SK-N-SH (cell line): Measurements from ENCODE around the gene FOS. TPM values are rescaled to one million over a fixed set of nuclear protein-coding genes. Genes with fewer than 3 reads are reported as not detected.

Source experiments
- CTCF ChIA-PET: fragments of 300-600, 350-600 bp; formaldehyde crosslinking; extraction: SDS; loops from one replicate; lab custom pipeline; 2021; lab: Yijun Ruan, JAX
- POLR2A ChIA-PET: fragments of 350-600 bp; sonication (Branson Sonifier 250); formaldehyde crosslinking; extraction: SDS; loops from one replicate; lab custom pipeline; 2020; ENCODE audit warnings: antibody characterized with exemption, inconsistent platforms; lab: Yijun Ruan, JAX
- DNase-seq: peaks from one replicate; pipeline ENCODE4 v3.0.0; 2012
- H2AFZ ChIP-seq: fragments of 200-600 bp; sonication (generic); 2 replicates; pipeline ENCODE4 v1.8.1; 2016; ENCODE audit warnings: antibody characterized with exemption, mild to moderate bottlenecking, low read depth
- H3F3A ChIP-seq: fragments of 200-600 bp; sonication (generic); replicated peaks from 2 replicates; pipeline ENCODE3; 2016; ENCODE audit warnings: antibody characterized with exemption, mild to moderate bottlenecking; ENCODE audit not compliant: insufficient read depth
- H3K27ac ChIP-seq, 2 experiments: fragments of 200-500 bp in 1 of 2; fragments of 200-600 bp in 1 of 2; sonication (Bioruptor generic) in 1 of 2; sonication (generic), shearing (Covaris generic) in 1 of 2; 2 replicates each; pipeline versions ENCODE4 v1.5.1 to v1.6.1; 2014 to 2016; ENCODE audit warnings: low read depth in 2 of 2, inconsistent platforms in 1 of 2, low read length in 1 of 2, mild to moderate bottlenecking in 1 of 2, mixed read lengths in 1 of 2
- H3K27me3 ChIP-seq: fragments of 200-600 bp; sonication (generic), shearing (Covaris generic); 2 replicates; pipeline ENCODE4 v1.6.1; 2016; ENCODE audit warnings: mixed run types; ENCODE audit not compliant: insufficient read depth
- H3K36me3 ChIP-seq, 2 experiments: fragments of 200-500 bp in 1 of 2; fragments of 200-600 bp in 1 of 2; sonication (Bioruptor generic) in 1 of 2; sonication (generic) in 1 of 2; replicated peaks in 1 of 2; 2 replicates each; pipeline versions ENCODE3 to v1.5.1; 2014 to 2016; ENCODE audit warnings: low read length in 1 of 2, mild to moderate bottlenecking in 1 of 2; ENCODE audit not compliant: insufficient read depth in 2 of 2, control insufficient read depth in 1 of 2
- H3K4me1 ChIP-seq, 2 experiments: fragments of 200-500 bp in 1 of 2; fragments of 200-600 bp in 1 of 2; sonication (Bioruptor generic) in 1 of 2; sonication (generic), shearing (Covaris generic) in 1 of 2; 2 replicates each; pipeline versions ENCODE4 v1.5.1 to v1.6.1; 2014 to 2016; ENCODE audit warnings: low read depth in 1 of 2, low read length in 1 of 2, mixed run types in 1 of 2; ENCODE audit not compliant: insufficient read depth in 2 of 2, control insufficient read depth in 1 of 2
- H3K4me2 ChIP-seq: fragments of 200-600 bp; sonication (generic), shearing (Covaris generic); 2 replicates; pipeline ENCODE4 v1.6.1; 2017; ENCODE audit warnings: mixed run types
- H3K4me3 ChIP-seq, 2 experiments: fragments of 200-500 bp in 1 of 2; fragments of 200-600 bp in 1 of 2; sonication (Bioruptor generic) in 1 of 2; sonication (generic), shearing (Covaris generic) in 1 of 2; 2 replicates each; pipeline versions ENCODE4 v1.5.1 to v1.8.1; 2014 to 2016; ENCODE audit warnings: low read depth in 2 of 2, inconsistent platforms in 1 of 2, low read length in 1 of 2, mild to moderate bottlenecking in 1 of 2, mixed read lengths in 1 of 2, moderate library complexity in 1 of 2
- H3K79me2 ChIP-seq: fragments of 200-600 bp; sonication (generic); 2 replicates; pipeline ENCODE4 v1.8.1; 2017; ENCODE audit warnings: mild to moderate bottlenecking; ENCODE audit not compliant: insufficient read depth
- H3K9ac ChIP-seq: fragments of 200-600 bp; sonication (generic); 2 replicates; pipeline ENCODE4 v1.6.1; 2017; ENCODE audit warnings: mixed run types
- H3K9me2 ChIP-seq: fragments of 200-600 bp; sonication (generic); 2 replicates; pipeline ENCODE4 v1.6.1; 2017; ENCODE audit warnings: mixed run types
- H3K9me3 ChIP-seq: fragments of 200-600 bp; sonication (generic); 2 replicates; pipeline ENCODE4 v1.6.1; 2017; ENCODE audit warnings: mixed run types, mild to moderate bottlenecking, moderate library complexity
- H4K20me1 ChIP-seq: fragments of 200-600 bp; sonication (generic); 2 replicates; pipeline ENCODE4 v1.6.1; 2017; ENCODE audit warnings: mild to moderate bottlenecking, mixed run types; ENCODE audit not compliant: insufficient read depth
- EP300 ChIP-seq, 2 experiments: IDR thresholded peaks; 2 replicates each; pipeline versions ENCODE4 v1.4.0 to v1.6.1; 2012; ENCODE audit warnings: borderline replicate concordance in 1 of 2, low read depth in 1 of 2, low read length in 1 of 2
- EZH2phosphoT487 ChIP-seq: fragments of 200-600 bp; sonication (generic); IDR thresholded peaks from 2 replicates; pipeline ENCODE4 v1.6.1; 2017; ENCODE audit warnings: low read depth, mixed run types, mild to moderate bottlenecking, antibody characterized with exemption, moderate library complexity, borderline replicate concordance
- FOSL2 ChIP-seq: IDR thresholded peaks from 2 replicates; pipeline ENCODE4 v1.4.0; 2012; ENCODE audit warnings: low read depth, mild to moderate bottlenecking, moderate library complexity, borderline replicate concordance
- FOXJ3 ChIP-seq: sonication (generic); formaldehyde crosslinking; IDR thresholded peaks from 2 replicates; pipeline ENCODE4 v1.5.1; 2020; ENCODE audit warnings: mild to moderate bottlenecking, missing genetic modification reagents
- FOXM1 ChIP-seq: IDR thresholded peaks from 2 replicates; pipeline ENCODE4 v1.4.0; 2012; ENCODE audit warnings: low read depth, mild to moderate bottlenecking
- GATA2 ChIP-seq: sonication (generic); formaldehyde crosslinking; IDR thresholded peaks from 2 replicates; pipeline ENCODE4 v1.5.0; 2020; ENCODE audit warnings: mild to moderate bottlenecking, missing genetic modification reagents
- JUND ChIP-seq: IDR thresholded peaks from 2 replicates; pipeline ENCODE4 v1.4.0; 2012
- MEF2A ChIP-seq: IDR thresholded peaks from 2 replicates; pipeline ENCODE4 v1.4.0; 2012; ENCODE audit warnings: low read depth, borderline replicate concordance
- NFIC ChIP-seq: IDR thresholded peaks from 2 replicates; pipeline ENCODE4 v1.4.0; 2012; ENCODE audit warnings: borderline replicate concordance
- PBX3 ChIP-seq: IDR thresholded peaks from 2 replicates; pipeline ENCODE4; 2012
- RAD21 ChIP-seq: IDR thresholded peaks from 2 replicates; pipeline ENCODE4 v1.6.1; 2012; ENCODE audit warnings: mild to moderate bottlenecking, low read length
- RFX5 ChIP-seq: IDR thresholded peaks from 2 replicates; pipeline ENCODE4 v1.6.1; 2012; ENCODE audit warnings: mild to moderate bottlenecking, improper control_type of control experiment, low read length
- SMC3 ChIP-seq: IDR thresholded peaks from 2 replicates; pipeline ENCODE4 v1.6.1; 2012; ENCODE audit warnings: low read depth, low read length, improper control_type of control experiment
- TCF12 ChIP-seq: IDR thresholded peaks from 2 replicates; pipeline ENCODE4 v1.4.0; 2012
- TEAD4 ChIP-seq: IDR thresholded peaks from 2 replicates; pipeline ENCODE4 v1.4.0; 2012; ENCODE audit warnings: mild to moderate bottlenecking, borderline replicate concordance; ENCODE audit not compliant: insufficient read depth
- USF1 ChIP-seq: IDR thresholded peaks from 2 replicates; pipeline ENCODE4 v1.4.0; 2012; ENCODE audit warnings: low read depth, borderline replicate concordance
- WGBS: methylation state at CpG from one replicate; pipeline ENCODE4 v1.1.6; 2017; ENCODE audit warnings: low lambda C conversion rate; 5-methylcytosine and 5-hydroxymethylcytosine counted together
- polyA plus RNA-seq, 3 experiments: library from polyadenylated mRNA; depleted of rRNA; stranded (reverse); fragments of >200 nt; gene quantifications; 2 replicates each; pipeline ENCODE4 v1.2.3, GENCODE V29; 2012
- TF ChIP-seq, protein P1 (sequence below): fragments of 150-350 bp; IDR thresholded peaks from 2 replicates; pipeline ENCODE4 v1.6.1; 2016; ENCODE audit warnings: mild to moderate bottlenecking, low read depth, low read length
- TF ChIP-seq, protein P2 (sequence below): IDR thresholded peaks from 2 replicates; pipeline ENCODE4 v1.4.0; 2012; ENCODE audit warnings: low read depth, borderline replicate concordance

Gene FOS
- polyA plus RNA-seq, 1 of the 3 experiments (the other 2 are of a cell fraction): 309 TPM

DNA sequence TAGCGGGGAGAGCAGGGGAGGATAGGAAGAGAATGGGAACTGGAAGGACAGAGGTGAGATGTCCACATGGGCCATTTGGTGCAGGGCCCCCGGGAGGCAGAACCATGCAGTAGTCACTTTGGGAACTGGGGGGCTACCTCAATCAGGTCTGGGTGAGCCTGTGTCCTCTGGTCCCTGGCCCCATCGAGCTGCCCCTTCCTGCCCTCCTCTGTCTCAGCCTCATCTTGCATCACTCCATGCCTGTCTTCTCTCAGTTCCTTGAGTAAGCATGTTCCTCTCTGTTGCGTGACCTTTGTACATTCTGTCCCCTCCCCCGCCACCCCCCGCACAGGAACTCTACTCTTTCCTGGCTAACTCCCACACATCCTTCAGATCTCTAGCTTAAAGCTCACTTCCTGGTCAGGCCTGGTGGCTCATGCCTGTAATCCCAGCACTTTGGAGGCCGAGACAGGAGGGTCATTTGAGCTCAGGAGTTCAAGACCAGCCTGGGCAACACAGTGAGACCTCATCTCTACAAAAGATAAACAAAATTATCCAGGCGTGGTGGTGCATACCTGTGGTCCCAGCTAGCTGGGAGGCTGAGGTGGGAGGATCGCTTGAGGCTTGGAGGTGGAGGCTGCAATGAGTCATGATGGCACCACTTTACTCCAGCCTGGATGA, 23.2 kb downstream of the FOS start:
- H3K9me3 ChIP-seq: no peaks in the 10 kb centered on the region
- H2AFZ ChIP-seq: no peak overlapping the region
- no peaks in the 10 kb centered on the region for H3F3A ChIP-seq
- no peak overlapping the region for H3K27ac ChIP-seq
- H4K20me1 ChIP-seq: no peaks in the 10 kb centered on the region
- no peaks in the 10 kb centered on the region for H3K27me3 ChIP-seq
- no peak for DNase-seq
- no peaks in the 10 kb centered on the region; a peak in 1 of 4 replicates for H3K4me1 ChIP-seq
- CTCF ChIA-PET: interaction anchor here (0.8 to 15.1 kb wide), 17 partner anchors 21 to 355 kb away, joined by 3 to 291 read pairs (median 4); partner anchors contain the start of gene NEK9
- 72% methylated on average over 9 of the region's 9 CpGs for whole genome bisulfite sequencing
- no peaks in the 10 kb centered on the region for H3K9me2 ChIP-seq
- no peak overlapping the region for H3K9ac ChIP-seq
- H3K4me3 ChIP-seq: no peak overlapping the region
- no peak for TF ChIP-seq TCF12
- no peak for TF ChIP-seq EZH2phosphoT487
- TF ChIP-seq FOXJ3 (CRISPR knock-in tag): no peak
- TF ChIP-seq NFIC: no peak
- no peak for TF ChIP-seq USF1
- TF ChIP-seq, protein P1, sequence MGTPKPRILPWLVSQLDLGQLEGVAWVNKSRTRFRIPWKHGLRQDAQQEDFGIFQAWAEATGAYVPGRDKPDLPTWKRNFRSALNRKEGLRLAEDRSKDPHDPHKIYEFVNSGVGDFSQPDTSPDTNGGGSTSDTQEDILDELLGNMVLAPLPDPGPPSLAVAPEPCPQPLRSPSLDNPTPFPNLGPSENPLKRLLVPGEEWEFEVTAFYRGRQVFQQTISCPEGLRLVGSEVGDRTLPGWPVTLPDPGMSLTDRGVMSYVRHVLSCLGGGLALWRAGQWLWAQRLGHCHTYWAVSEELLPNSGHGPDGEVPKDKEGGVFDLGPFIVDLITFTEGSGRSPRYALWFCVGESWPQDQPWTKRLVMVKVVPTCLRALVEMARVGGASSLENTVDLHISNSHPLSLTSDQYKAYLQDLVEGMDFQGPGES: no peak
- TF ChIP-seq TEAD4: no peak
- no peak for TF ChIP-seq EP300 (IDR thresholded peaks at IDR 0.05; ENCODE audit: borderline replicate concordance in 1 of 2, low read depth in 1 of 2, low read length in 1 of 2)
- TF ChIP-seq SMC3: no peak
- no peak for TF ChIP-seq FOSL2
- TF ChIP-seq JUND: no peak
- TF ChIP-seq, protein P2, sequence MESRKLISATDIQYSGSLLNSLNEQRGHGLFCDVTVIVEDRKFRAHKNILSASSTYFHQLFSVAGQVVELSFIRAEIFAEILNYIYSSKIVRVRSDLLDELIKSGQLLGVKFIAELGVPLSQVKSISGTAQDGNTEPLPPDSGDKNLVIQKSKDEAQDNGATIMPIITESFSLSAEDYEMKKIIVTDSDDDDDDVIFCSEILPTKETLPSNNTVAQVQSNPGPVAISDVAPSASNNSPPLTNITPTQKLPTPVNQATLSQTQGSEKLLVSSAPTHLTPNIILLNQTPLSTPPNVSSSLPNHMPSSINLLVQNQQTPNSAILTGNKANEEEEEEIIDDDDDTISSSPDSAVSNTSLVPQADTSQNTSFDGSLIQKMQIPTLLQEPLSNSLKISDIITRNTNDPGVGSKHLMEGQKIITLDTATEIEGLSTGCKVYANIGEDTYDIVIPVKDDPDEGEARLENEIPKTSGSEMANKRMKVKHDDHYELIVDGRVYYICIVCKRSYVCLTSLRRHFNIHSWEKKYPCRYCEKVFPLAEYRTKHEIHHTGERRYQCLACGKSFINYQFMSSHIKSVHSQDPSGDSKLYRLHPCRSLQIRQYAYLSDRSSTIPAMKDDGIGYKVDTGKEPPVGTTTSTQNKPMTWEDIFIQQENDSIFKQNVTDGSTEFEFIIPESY: no peak
- no peak for TF ChIP-seq GATA2
- no peak for TF ChIP-seq RAD21
- TF ChIP-seq MEF2A: no peak
- TF ChIP-seq RFX5: no peak
- TF ChIP-seq PBX3: no peak
- TF ChIP-seq FOXM1: no peak
- POLR2A ChIA-PET: interaction anchor here (0.7 kb wide), 1 partner anchor 343 kb away, joined by 3 read pairs; no protein-coding TSS in a partner anchor
- H3K79me2 ChIP-seq: no peaks in the 10 kb centered on the region
- H3K4me2 ChIP-seq: no peak overlapping the region
- no peaks in the 10 kb centered on the region for H3K36me3 ChIP-seq
